Liver (tissue), 9 donors: ENCODE data around the gene ZNF419. TPM values are rescaled to one million over a fixed set of nuclear protein-coding genes. Genes with fewer than 3 reads are reported as not detected.

ENCODE experiments used
- DNase-seq: peaks from one replicate; pipeline ENCODE4 v3.0.0-alpha.2; 2017; ENCODE audit warnings: low spot score
- H3K27ac ChIP-seq, 2 donors: one replicate each; pipeline ENCODE4 v1.7.0; 2013; ENCODE audit warnings: inconsistent platforms in 2 of 2, low read length in 2 of 2, control low read depth in 1 of 2, low read depth in 1 of 2, mild to moderate bottlenecking in 1 of 2
- H3K27me3 ChIP-seq, 4 donors: one replicate each; pipeline versions ENCODE4 v1.6.1 to v1.7.0; 2013; ENCODE audit warnings: low read length in 3 of 4, inconsistent platforms in 1 of 4, mild to moderate bottlenecking in 1 of 4, moderate library complexity in 1 of 4; ENCODE audit not compliant: control insufficient read depth in 4 of 4, insufficient read depth in 4 of 4
- H3K36me3 ChIP-seq, 4 donors: one replicate each; pipeline versions ENCODE4 v1.6.1 to v1.7.0; 2013; ENCODE audit warnings: low read length in 3 of 4, mild to moderate bottlenecking in 3 of 4, low read depth in 1 of 4, moderate library complexity in 1 of 4; ENCODE audit not compliant: control insufficient read depth in 4 of 4, insufficient read depth in 3 of 4
- H3K4me1 ChIP-seq, 4 donors: one replicate each; pipeline versions ENCODE4 v1.6.1 to v1.7.0; 2013; ENCODE audit warnings: low read length in 3 of 4, mild to moderate bottlenecking in 3 of 4, moderate library complexity in 1 of 4; ENCODE audit not compliant: control insufficient read depth in 4 of 4, insufficient read depth in 4 of 4
- H3K4me3 ChIP-seq, 3 donors: one replicate each; pipeline versions ENCODE4 v1.6.1 to v1.7.0; 2013; ENCODE audit warnings: low read length in 3 of 3, control low read depth in 1 of 3, low read depth in 1 of 3, mild to moderate bottlenecking in 1 of 3
- H3K9ac ChIP-seq, 2 donors: one replicate each; pipeline ENCODE4 v1.7.0; 2013; ENCODE audit warnings: low read length in 2 of 2, mild to moderate bottlenecking in 2 of 2, moderate library complexity in 2 of 2, control low read depth in 1 of 2, low read depth in 1 of 2
- H3K9me3 ChIP-seq, 4 donors: one replicate each; pipeline versions ENCODE4 v1.6.1 to v1.7.0; 2013; ENCODE audit warnings: low read length in 3 of 4; ENCODE audit not compliant: control insufficient read depth in 4 of 4
- ATF3 ChIP-seq: IDR thresholded peaks from 2 replicates; pipeline ENCODE4 v1.6.1; 2016; ENCODE audit warnings: antibody characterized with exemption
- CTCF ChIP-seq: fragments of 150-350 bp; IDR thresholded peaks from 2 replicates; pipeline ENCODE4 v1.5.1; 2017; ENCODE audit warnings: improper control_type of control experiment, low read depth, low read length; ENCODE audit not compliant: missing input control
- EGR1 ChIP-seq, 2 donors: IDR thresholded peaks; 2 replicates each; pipeline ENCODE4 v1.6.1; 2016 to 2018; ENCODE audit warnings: antibody characterized with exemption in 2 of 2, low read depth in 2 of 2
- FOXA1 ChIP-seq: IDR thresholded peaks from 2 replicates; pipeline ENCODE4 v1.6.1; 2016; ENCODE audit warnings: antibody characterized with exemption
- FOXA2 ChIP-seq: IDR thresholded peaks from 2 replicates; pipeline ENCODE4 v1.6.1; 2016; ENCODE audit warnings: antibody characterized with exemption
- GABPA ChIP-seq, 2 donors: IDR thresholded peaks in 1 of 2; conservative IDR thresholded peaks in 1 of 2; 2 replicates each; pipeline ENCODE4 v1.6.1; 2016; ENCODE audit warnings: antibody characterized with exemption in 2 of 2, mild to moderate bottlenecking in 1 of 2, moderate library complexity in 1 of 2
- HNF4A ChIP-seq, 2 donors: conservative IDR thresholded peaks; 2 replicates each; pipeline ENCODE4 v1.6.1; 2016; ENCODE audit warnings: antibody characterized with exemption in 2 of 2, mild to moderate bottlenecking in 2 of 2
- HNF4G ChIP-seq: IDR thresholded peaks from 2 replicates; pipeline ENCODE4 v1.6.1; 2016; ENCODE audit warnings: antibody characterized with exemption
- JUND ChIP-seq, 2 donors: IDR thresholded peaks; 2 replicates each; pipeline ENCODE4 v1.6.1; 2016; ENCODE audit warnings: antibody characterized with exemption in 2 of 2
- MAX ChIP-seq: IDR thresholded peaks from 2 replicates; pipeline ENCODE4 v1.6.1; 2016; ENCODE audit warnings: antibody characterized with exemption
- NR2F2 ChIP-seq: IDR thresholded peaks from 2 replicates; pipeline ENCODE4 v1.6.1; 2016; ENCODE audit warnings: antibody characterized with exemption
- RAD21 ChIP-seq, 2 donors: IDR thresholded peaks; 2 replicates each; pipeline ENCODE4 v1.6.1; 2016; ENCODE audit warnings: antibody characterized with exemption in 2 of 2, mild to moderate bottlenecking in 2 of 2
- REST ChIP-seq: IDR thresholded peaks from 2 replicates; pipeline ENCODE4 v1.6.1; 2016; ENCODE audit warnings: antibody characterized with exemption, mild to moderate bottlenecking
- RXRA ChIP-seq, 2 donors: IDR thresholded peaks; 2 replicates each; pipeline ENCODE4 v1.6.1; 2017 to 2018; ENCODE audit warnings: antibody characterized with exemption in 2 of 2, mild to moderate bottlenecking in 1 of 2
- SP1 ChIP-seq: IDR thresholded peaks from 2 replicates; pipeline ENCODE4 v1.6.1; 2018; ENCODE audit warnings: antibody characterized with exemption, mild to moderate bottlenecking
- TAF1 ChIP-seq: conservative IDR thresholded peaks from 2 replicates; pipeline ENCODE4 v1.6.1; 2016; ENCODE audit warnings: antibody characterized with exemption, mild to moderate bottlenecking
- YY1 ChIP-seq: IDR thresholded peaks from 2 replicates; pipeline ENCODE4 v1.6.1; 2016; ENCODE audit warnings: antibody characterized with exemption, mild to moderate bottlenecking
- ZBTB33 ChIP-seq: IDR thresholded peaks from 2 replicates; pipeline ENCODE4 v1.6.1; 2016; ENCODE audit warnings: antibody characterized with exemption
- WGBS: extraction: QIAGEN DNeasy Blood & Tissue Kit; methylation state at CpG from one replicate; pipeline ENCODE4 v1.1.7; 2013; 5-methylcytosine and 5-hydroxymethylcytosine counted together
- polyA plus RNA-seq, 2 donors: library from polyadenylated mRNA; stranded (reverse) in 1 of 2; unstranded in 1 of 2; fragments of 200-250 nt in 1 of 2; fragments of >200 nt in 1 of 2; fragmentation: Nextera tagmentation in 1 of 2; extraction: Ambion mirVana in 1 of 2; gene quantifications; one replicate each; pipeline versions ENCODE4 v1.2.1 to v1.2.3, GENCODE V29; 2013 to 2015
- total RNA-seq, 2 donors: library from RNA; depleted of rRNA; stranded (reverse); fragments of >200 nt; gene quantifications; one replicate each; pipeline ENCODE4 v1.2.3, GENCODE V29; 2014
- donor health status: healthy.
- donor health status: healthy.
- donor health status: healthy.
- donor health status: healthy.
- donor health status: healthy.

The ZNF419 gene
- total and polyA plus RNA-seq, 4 donors, result 1.9 to 12.4 (median 3.7) TPM

- peaks cover 16 to 54% (median 29%) of the 10 kb centered on the region in 4 donors for H3K9me3 ChIP-seq
- 96% methylated on average over 3 of the region's 3 CpGs for WGBS
- H3K27me3 ChIP-seq, result no peaks in the 10 kb centered on the region
- DNase-seq, result no peak
- no peaks in the 10 kb centered on the region for H3K4me1 ChIP-seq
- peaks cover 0 to 23% (median 3%) of the 10 kb centered on the region in 4 donors for H3K36me3 ChIP-seq
- peak overlapping the region in 2 of 3 donors; percentile 14 to 43 for H3K4me3 ChIP-seq
- no peak overlapping the region for H3K27ac ChIP-seq
- TF ChIP-seq JUND (IDR thresholded peaks at IDR 0.05) (no peak), CTCF (no peak), FOXA2 (no peak), HNF4A (conservative IDR thresholded peaks at IDR 0.05) (no peak), YY1 (no peak), SP1 (no peak), ZBTB33 (no peak), EGR1 (IDR thresholded peaks at IDR 0.05; ENCODE audit: low read depth in 2 of 2) (no peak), MAX (no peak), HNF4G (no peak), NR2F2 (no peak), REST (no peak), RXRA (IDR thresholded peaks at IDR 0.05) (no peak), ATF3 (no peak), FOXA1 (no peak), GABPA (IDR thresholded peaks at IDR 0.05 in 1 of 2, conservative IDR thresholded peaks at IDR 0.05 in 1 of 2) (no peak), TAF1 (no peak), RAD21 (IDR thresholded peaks at IDR 0.05) (no peak)
- H3K9ac ChIP-seq, result no peak overlapping the region
These were observed 35.2 kb upstream of the ZNF419 start for GRCh38 chr19:57452307-57452706.
